Activated T-cell treated with anti-CD3 and anti-CD28 coated beads, Interleukin-2, amount 50 U/mL, for 72 hours (primary cell): ENCODE data around the gene ANGPTL3. TPM values are rescaled to one million over a fixed set of nuclear protein-coding genes. Genes with fewer than 3 reads are reported as not detected.
"Not testable (repeated sequence)": the region's sequence is repeated elsewhere in the genome, so short reads cannot be mapped to it uniquely, and the experiment has no call there.

ENCODE experiments used
- ATAC-seq, 2 donors: fragments of 150-1000 bp; cut with Tn5 transposase; replicated peaks in 1 of 2; 2 replicates each; pipeline ENCODE4 v1.10.0; 2021; ENCODE audit warnings: moderate library complexity in 2 of 2, mild to moderate bottlenecking in 1 of 2
- DNase-seq, 2 donors: peaks; one replicate each; pipeline ENCODE4 v3.0.0; 2021 to 2022; ENCODE audit warnings: mixed read lengths in 1 of 2
- H3K27ac Mint-ChIP-seq: one replicate; pipeline ENCODE4 v1.8.0; 2022; ENCODE audit warnings: mild to moderate bottlenecking, moderate library complexity, mixed read lengths
- H3K27me3 Mint-ChIP-seq: one replicate; pipeline ENCODE4 v1.8.0; 2022; ENCODE audit warnings: low read depth, mixed read lengths
- H3K36me3 Mint-ChIP-seq, 2 donors: one replicate each; pipeline ENCODE4 v1.8.0; 2022; ENCODE audit warnings: mixed read lengths in 2 of 2, mild to moderate bottlenecking in 1 of 2; ENCODE audit not compliant: insufficient read depth in 2 of 2
- H3K4me1 Mint-ChIP-seq: one replicate; pipeline ENCODE4 v1.8.0; 2022; ENCODE audit warnings: low read depth, mixed read lengths
- H3K4me3 Mint-ChIP-seq, 2 donors: one replicate each; pipeline ENCODE4 v1.8.0; 2022; ENCODE audit warnings: mild to moderate bottlenecking in 2 of 2, mixed read lengths in 2 of 2, moderate library complexity in 2 of 2
- H3K9me3 Mint-ChIP-seq, 2 donors: one replicate each; pipeline ENCODE4 v1.8.0; 2022; ENCODE audit warnings: mixed read lengths in 2 of 2
- total RNA-seq, 2 donors: library from RNA; stranded (reverse); gene quantifications; one replicate each; pipeline ENCODE4 v1.2.3, GENCODE V29; 2022

ANGPTL3 gene
- total RNA-seq: not detected

- Mint-ChIP-seq H3K27ac (peak within 1 kb of the TSS; percentile 54), H3K4me1 (no peaks in the 10 kb centered on the region), H3K4me3 (no peak within 1 kb of the TSS), H3K27me3 (no peaks in the 10 kb centered on the region), H3K36me3 (no peaks in the 10 kb centered on the region), H3K9me3 (no peaks in the 10 kb centered on the region)
- ATAC-seq: no peak
- DNase-seq: no peak
Observed at GRCh38 chr1:62597281-62597680, at the start of gene ANGPTL3. Gene ANGPTL3, plus strand, starts transcription at chr1:62597520. Its CDS starts 47 bp downstream, at chr1:62597567.

- H3K4me1 Mint-ChIP-seq: no peaks in the 10 kb centered on the region
- H3K36me3 Mint-ChIP-seq: peaks cover 0 to 4% of the 10 kb centered on the region in 2 donors
- H3K4me3 Mint-ChIP-seq: no peak overlapping the region
- DNase-seq (no peak), ATAC-seq (no peak)
- H3K27me3 Mint-ChIP-seq: no peaks in the 10 kb centered on the region
- no peak overlapping the region for H3K27ac Mint-ChIP-seq
- peaks cover 0 to 2% of the 10 kb centered on the region in 2 donors for H3K9me3 Mint-ChIP-seq
Observed at GRCh38 chr1:62561306-62561705, 36.0 kb upstream of the ANGPTL3 start.

- H3K4me1 Mint-ChIP-seq, ATAC-seq, H3K27ac Mint-ChIP-seq, H3K4me3 Mint-ChIP-seq, H3K27me3 Mint-ChIP-seq, DNase-seq: not testable (repeated sequence)
- peaks cover 7 to 16% of the 10 kb centered on the region in 2 donors for H3K36me3 Mint-ChIP-seq
- peaks cover 3 to 10% of the 10 kb centered on the region in 2 donors for H3K9me3 Mint-ChIP-seq
Observed at GRCh38 chr1:62567182-62567581, 30.1 kb upstream of the ANGPTL3 start.

- not testable (repeated sequence) for H3K4me3 Mint-ChIP-seq, H3K4me1 Mint-ChIP-seq, H3K27me3 Mint-ChIP-seq, ATAC-seq, DNase-seq, H3K27ac Mint-ChIP-seq
- Mint-ChIP-seq H3K36me3 (peaks cover 7 to 16% of the 10 kb centered on the region in 2 donors), H3K9me3 (peaks cover 3 to 10% of the 10 kb centered on the region in 2 donors)
Observed at GRCh38 chr1:62567926-62568325, 29.4 kb upstream of the ANGPTL3 start.

- not testable (repeated sequence) for H3K4me3 Mint-ChIP-seq, H3K27me3 Mint-ChIP-seq, ATAC-seq, H3K9me3 Mint-ChIP-seq, H3K4me1 Mint-ChIP-seq, DNase-seq, H3K27ac Mint-ChIP-seq
- H3K36me3 Mint-ChIP-seq: peaks cover 9 to 15% of the 10 kb centered on the region in 2 donors
Observed at GRCh38 chr1:62571517-62571916, 25.8 kb upstream of the ANGPTL3 start.

GRCh38 chr1:62572476-62572875 lies 24.8 kb upstream of the ANGPTL3 start:
- ATAC-seq (no peak), DNase-seq (no peak)
- Mint-ChIP-seq H3K27ac (no peak overlapping the region), H3K9me3 (peaks cover 3 to 9% of the 10 kb centered on the region in 2 donors), H3K4me3 (no peak overlapping the region), H3K27me3 (no peaks in the 10 kb centered on the region), H3K4me1 (no peaks in the 10 kb centered on the region), H3K36me3 (peaks cover 9 to 12% of the 10 kb centered on the region in 2 donors)

- Mint-ChIP-seq H3K27me3 (no peaks in the 10 kb centered on the region), H3K4me1 (no peaks in the 10 kb centered on the region), H3K27ac (no peak overlapping the region), H3K4me3 (no peak overlapping the region), H3K36me3 (peaks cover 5 to 9% of the 10 kb centered on the region in 2 donors), H3K9me3 (peaks cover 0 to 3% of the 10 kb centered on the region in 2 donors)
- ATAC-seq: no peak
- no peak for DNase-seq
Observed at GRCh38 chr1:62573675-62574074, 23.6 kb upstream of the ANGPTL3 start.

GRCh38 chr1:62585469-62586155 lies 11.7 kb upstream of the ANGPTL3 start:
- Mint-ChIP-seq H3K27ac (no peak overlapping the region), H3K9me3 (no peaks in the 10 kb centered on the region), H3K27me3 (no peaks in the 10 kb centered on the region), H3K36me3 (no peaks in the 10 kb centered on the region), H3K4me1 (no peaks in the 10 kb centered on the region), H3K4me3 (no peak overlapping the region)
- ATAC-seq (no peak), DNase-seq (no peak)

- Mint-ChIP-seq H3K4me3 (no peak overlapping the region), H3K4me1 (no peaks in the 10 kb centered on the region), H3K9me3 (no peaks in the 10 kb centered on the region), H3K27me3 (no peaks in the 10 kb centered on the region), H3K27ac (no peak overlapping the region), H3K36me3 (no peaks in the 10 kb centered on the region)
- ATAC-seq (no peak), DNase-seq (no peak)
Observed at GRCh38 chr1:62588000-62588399, 9.3 kb upstream of the ANGPTL3 start.

GRCh38 chr1:62589321-62589720 lies 8.0 kb upstream of the ANGPTL3 start:
- Mint-ChIP-seq H3K4me1 (no peaks in the 10 kb centered on the region), H3K27me3 (no peaks in the 10 kb centered on the region), H3K4me3 (peak overlapping the region in 1 of 2 donors; percentile 7), H3K27ac (peak overlapping the region; percentile 15), H3K9me3 (no peaks in the 10 kb centered on the region), H3K36me3 (no peaks in the 10 kb centered on the region)
- no peak for DNase-seq
- ATAC-seq: no peak

- no peaks in the 10 kb centered on the region for H3K36me3 Mint-ChIP-seq
- H3K9me3 Mint-ChIP-seq: no peaks in the 10 kb centered on the region
- ATAC-seq (no peak), DNase-seq (no peak)
- no peak overlapping the region for H3K4me3 Mint-ChIP-seq
- H3K27me3 Mint-ChIP-seq: no peaks in the 10 kb centered on the region
- no peak overlapping the region for H3K27ac Mint-ChIP-seq
- H3K4me1 Mint-ChIP-seq: no peaks in the 10 kb centered on the region
Observed at GRCh38 chr1:62590255-62590969, 6.9 kb upstream of the ANGPTL3 start.

- Mint-ChIP-seq H3K27ac (no peak overlapping the region), H3K4me3 (no peak overlapping the region), H3K4me1 (no peaks in the 10 kb centered on the region), H3K27me3 (no peaks in the 10 kb centered on the region), H3K36me3 (no peaks in the 10 kb centered on the region), H3K9me3 (no peaks in the 10 kb centered on the region)
- DNase-seq: no peak
- ATAC-seq: no peak
Observed at GRCh38 chr1:62590970-62591368, 6.4 kb upstream of the ANGPTL3 start.

- H3K4me3 Mint-ChIP-seq: no peak overlapping the region
- H3K27me3 Mint-ChIP-seq: no peaks in the 10 kb centered on the region
- no peaks in the 10 kb centered on the region for H3K4me1 Mint-ChIP-seq
- DNase-seq (no peak), ATAC-seq (no peak)
- no peaks in the 10 kb centered on the region for H3K36me3 Mint-ChIP-seq
- no peaks in the 10 kb centered on the region for H3K9me3 Mint-ChIP-seq
- no peak overlapping the region for H3K27ac Mint-ChIP-seq
Observed at GRCh38 chr1:62593825-62594394, 3.4 kb upstream of the ANGPTL3 start.
